HG02884 (cell line): ENCODE data around the gene SPAG4.

Source experiments
- ATAC-seq: cut with Tn5 transposase; IDR thresholded peaks from one replicate; pipeline ENCODE4 v1.9.1; 2021; ENCODE audit warnings: mild to moderate bottlenecking, moderate library complexity; ENCODE audit not compliant: unreplicated experiment

SPAG4 gene

GRCh38 chr20:35619196-35620095 lies 3.8 kb downstream of the SPAG4 start:
- peak; percentile 34 for ATAC-seq

GRCh38 chr20:35620818-35621559 lies 5.4 kb downstream of the SPAG4 start:
- no peak for ATAC-seq

- no peak for ATAC-seq
Measured at GRCh38 chr20:35621560-35621946, 5.9 kb downstream of the SPAG4 start.

DNA sequence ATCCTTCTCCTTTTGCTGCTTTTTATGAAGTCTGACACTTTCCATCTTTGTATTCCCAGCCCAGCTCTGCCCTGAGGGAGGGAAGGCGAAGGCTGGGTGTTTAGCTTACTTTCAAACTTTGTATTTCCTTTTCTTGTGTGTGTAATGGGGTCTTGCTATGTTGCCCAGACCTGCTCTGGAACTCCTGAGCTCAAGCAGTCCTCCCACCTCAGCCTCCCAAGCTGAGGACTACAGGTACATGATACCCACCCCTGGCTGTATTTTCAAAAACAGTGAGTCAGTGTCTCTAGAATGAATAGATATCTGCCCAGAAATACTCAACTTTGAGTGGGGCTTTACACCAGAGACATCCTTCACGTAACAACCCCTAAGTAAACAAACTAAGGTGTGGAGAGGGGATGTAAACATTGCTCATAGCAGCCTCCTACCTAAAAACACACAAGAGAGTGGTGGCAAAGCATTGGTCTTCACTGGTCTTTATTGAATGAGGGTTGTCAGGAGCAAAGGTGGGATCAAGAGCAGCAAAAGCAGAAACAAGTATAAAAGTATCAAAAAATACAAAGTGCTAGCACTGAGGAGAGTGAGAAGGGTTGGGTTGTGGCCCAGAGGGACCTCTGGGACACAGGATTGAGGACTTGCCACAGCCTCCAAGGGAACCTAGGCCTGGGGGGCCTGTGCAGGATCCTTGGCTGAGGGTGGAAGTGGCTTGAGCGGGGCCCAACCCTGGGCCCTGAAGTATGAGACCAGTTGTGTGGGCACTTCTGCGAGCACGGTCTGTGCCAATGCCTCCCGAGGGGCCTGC lies 10.2 kb downstream of the SPAG4 start:
- no peak for ATAC-seq

- no peak for ATAC-seq
Measured at GRCh38 chr20:35626386-35627001, 10.9 kb downstream of the SPAG4 start.

GRCh38 chr20:35627121-35627520 lies 11.5 kb downstream of the SPAG4 start:
- no peak for ATAC-seq

- ATAC-seq = no peak
Measured at GRCh38 chr20:35629427-35630145, 14.0 kb downstream of the SPAG4 start.

DNA sequence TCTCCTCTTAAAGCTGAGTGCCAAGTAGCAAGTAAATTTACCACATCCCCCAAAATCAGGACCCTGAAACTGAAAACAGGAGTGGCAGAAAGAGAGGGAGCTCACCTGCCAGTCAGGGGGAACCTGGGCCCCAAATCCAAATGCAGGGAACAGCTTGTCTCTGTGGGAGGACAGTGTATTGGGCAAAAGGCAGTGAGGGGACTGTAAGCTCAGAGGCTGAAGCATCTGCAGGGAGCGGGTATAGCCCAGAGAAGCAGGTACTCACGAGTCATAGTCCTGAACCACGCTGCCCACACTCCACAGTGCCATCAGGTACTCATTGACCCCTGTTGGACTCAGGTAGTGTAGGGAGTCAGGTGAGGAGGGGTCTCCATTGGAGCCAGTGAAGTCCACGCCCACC lies 15.0 kb downstream of the SPAG4 start:
- no peak for ATAC-seq

DNA sequence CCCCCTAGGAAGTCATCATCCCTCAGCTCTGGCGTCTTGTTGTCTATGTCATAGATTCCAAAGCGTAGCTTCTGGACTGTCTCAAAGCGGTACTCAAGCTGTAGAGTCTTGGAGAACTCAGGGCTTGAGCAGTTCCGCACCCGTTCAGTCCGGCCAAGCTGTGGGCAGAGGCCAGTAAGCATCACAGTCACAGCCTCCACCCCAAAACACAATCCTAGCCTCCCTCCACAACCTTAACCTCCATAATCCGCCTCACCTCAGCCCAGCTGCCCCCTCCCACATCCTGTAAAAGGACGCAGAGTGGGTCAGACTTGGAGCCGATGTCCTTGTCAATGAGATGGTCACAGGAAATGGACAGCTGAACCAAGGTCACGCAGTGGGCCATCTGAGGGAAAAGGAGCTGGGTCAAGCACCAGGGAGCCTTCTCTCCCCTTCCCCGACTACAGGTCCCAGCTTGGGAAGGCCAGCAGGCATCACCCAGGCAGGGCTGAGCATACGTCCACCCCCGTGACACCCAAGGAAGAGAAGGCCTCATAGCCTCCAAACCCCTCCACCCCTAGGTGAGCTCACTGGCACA lies 17.0 kb downstream of the SPAG4 start:
- ATAC-seq = no peak

DNA sequence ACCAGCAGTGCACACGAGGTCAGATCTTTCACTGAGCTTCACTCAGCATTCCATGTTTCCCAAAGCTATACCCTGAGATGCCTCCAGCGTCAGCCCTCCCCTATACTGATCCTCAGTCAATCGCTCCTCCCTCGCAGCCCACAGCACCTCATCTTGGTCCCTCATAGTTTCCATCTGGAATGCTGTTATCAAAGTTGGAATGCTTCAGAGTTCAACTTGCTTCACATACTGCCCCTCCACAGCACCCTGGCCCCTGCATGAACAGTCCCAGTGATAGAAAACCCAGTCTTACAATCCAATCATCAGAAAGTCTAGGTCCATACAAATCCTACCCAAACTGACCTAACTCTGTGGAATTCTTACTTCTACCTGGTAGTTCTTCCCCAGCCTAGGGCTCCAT lies 20.0 kb downstream of the SPAG4 start:
- no peak for ATAC-seq

GRCh38 chr20:35636095-35636494 lies 20.5 kb downstream of the SPAG4 start:
- ATAC-seq = no peak

DNA sequence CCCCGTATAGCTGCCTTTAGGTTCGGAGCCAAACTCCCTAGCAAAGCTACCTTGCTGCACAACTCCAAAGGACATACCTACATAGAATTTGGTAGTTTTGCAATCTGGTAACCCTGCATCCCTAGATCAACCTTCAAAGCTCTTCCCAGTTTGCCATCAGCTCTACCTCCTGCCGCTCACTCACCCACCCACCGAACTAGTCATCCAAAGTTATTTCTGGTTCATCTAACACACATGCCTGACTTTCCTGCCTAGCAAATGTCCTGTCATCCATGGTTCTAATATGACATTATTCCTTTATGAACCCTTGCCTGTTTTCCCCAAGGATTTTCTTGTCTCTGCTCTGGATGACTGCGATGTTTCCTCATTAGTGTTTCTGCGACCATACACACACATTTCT lies 21.6 kb downstream of the SPAG4 start:
- no peak for ATAC-seq

DNA sequence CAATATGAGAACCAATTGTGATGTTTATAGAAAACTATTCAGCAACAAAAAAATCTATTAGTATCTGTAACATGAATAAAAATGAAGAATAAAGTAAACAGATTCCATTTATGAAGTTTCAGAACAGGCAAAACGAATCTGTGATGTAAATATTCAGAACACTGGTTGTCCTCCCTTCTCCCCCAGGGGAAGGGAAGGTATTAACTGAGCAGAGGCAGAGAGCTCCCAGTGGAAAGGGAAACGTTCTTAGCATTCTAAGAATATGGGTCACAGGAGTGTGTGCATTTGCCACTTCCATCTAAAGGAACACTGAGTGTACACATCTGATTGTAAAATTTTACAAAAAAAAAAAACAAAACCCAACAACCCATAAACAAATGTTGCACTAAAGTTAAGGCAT lies 23.1 kb downstream of the SPAG4 start:
- no peak for ATAC-seq

DNA sequence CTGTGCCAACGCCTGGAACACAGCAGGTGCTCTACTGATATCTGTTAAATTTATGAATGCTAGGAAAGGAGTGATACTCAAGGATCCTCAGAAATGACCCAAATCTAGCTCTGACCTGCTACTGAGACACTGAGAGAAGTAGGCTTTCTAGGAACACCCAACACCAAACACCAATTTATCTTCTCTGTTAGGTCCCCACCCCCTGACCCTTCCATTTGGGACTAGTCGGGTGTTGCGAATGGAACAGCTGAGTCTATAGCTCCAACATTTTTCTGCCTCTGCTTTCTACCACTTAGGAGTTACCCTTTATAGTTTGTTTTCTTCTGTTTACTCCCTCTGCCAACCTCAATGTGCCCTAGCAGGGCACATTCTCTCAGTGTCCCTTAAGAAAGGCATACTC lies 25.1 kb downstream of the SPAG4 start:
- no peak for ATAC-seq

- no peak for ATAC-seq
Measured at GRCh38 chr20:35641743-35642142, 26.1 kb downstream of the SPAG4 start.

DNA sequence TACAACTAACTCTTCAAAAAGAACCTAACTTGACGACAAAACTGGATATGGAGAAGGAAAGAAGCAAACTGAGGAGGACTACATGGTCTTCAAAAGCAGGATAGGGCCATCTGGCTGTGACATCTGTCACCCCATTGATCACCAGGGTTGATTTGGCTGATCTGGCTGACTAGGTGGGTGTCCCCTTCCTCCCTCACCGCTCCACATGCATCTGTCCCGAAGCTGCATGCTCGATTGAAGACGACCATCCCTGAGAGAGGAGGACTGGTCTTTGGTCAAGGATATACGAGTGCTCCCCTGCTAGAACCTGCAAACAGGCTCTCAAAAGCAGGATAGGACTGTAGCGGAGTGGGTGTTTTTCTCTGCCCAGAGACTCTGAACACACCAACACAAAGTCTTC lies 27.4 kb downstream of the SPAG4 start:
- ATAC-seq = no peak

DNA sequence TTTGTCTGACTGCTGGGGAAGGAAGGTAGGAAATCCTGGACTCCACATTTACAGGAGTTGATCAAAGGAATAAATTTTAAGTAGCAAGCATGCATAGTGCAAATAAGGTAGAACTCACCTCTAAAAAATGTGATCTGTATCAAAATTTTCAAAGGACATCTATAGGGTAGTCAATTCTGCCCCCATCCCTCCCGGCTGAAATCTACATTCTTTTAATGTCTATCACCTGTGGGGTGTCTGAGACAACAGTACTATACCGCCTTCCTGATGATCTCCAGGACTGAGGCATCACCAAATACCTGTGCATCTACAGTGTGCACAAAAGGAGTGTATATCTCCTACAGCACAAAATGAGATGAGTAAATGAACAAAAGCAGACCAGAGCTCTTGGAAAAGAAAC lies 29.2 kb downstream of the SPAG4 start:
- ATAC-seq = no peak

DNA sequence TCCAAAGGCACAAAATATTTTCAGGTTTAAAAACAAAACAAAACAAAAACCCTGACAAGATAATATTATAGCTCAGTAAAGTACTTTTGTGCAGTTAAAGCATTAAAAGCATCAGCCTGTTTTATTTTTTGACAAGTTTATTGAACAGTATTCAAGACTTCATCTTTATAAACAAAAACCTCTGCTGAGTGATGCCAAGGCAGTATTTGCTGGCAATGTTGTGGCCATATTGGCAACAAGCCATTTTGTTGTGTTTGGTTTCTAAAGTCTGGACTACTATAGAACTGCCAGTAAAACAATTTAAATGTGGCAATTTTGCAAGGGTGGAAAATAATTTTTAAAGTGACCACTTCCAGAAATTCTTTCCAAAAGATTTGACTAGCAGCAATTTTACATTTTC lies 33.2 kb downstream of the SPAG4 start:
- ATAC-seq = no peak

GRCh38 chr20:35650632-35651031 lies 35.0 kb downstream of the SPAG4 start:
- ATAC-seq = no peak

- ATAC-seq = no peak
Measured at GRCh38 chr20:35651958-35652357, 36.3 kb downstream of the SPAG4 start.
